IPS-NIHi7 (cell line): ENCODE results near the gene DDIT4.
"Not testable (repeated sequence)": the region's sequence is repeated elsewhere in the genome, so short reads cannot be mapped to it uniquely, and the experiment has no call there.

Source experiments
- DNase-seq: peaks from one replicate; pipeline ENCODE4 v3.0.0; 2012; ENCODE audit warnings: mixed read lengths; ENCODE audit errors: extremely low spot score

DDIT4 gene

GRCh38 chr10:72249176-72249862, 24.4 kb upstream of the DDIT4 start:
- not testable (repeated sequence) for DNase-seq

GRCh38 chr10:72250666-72251065, 23.1 kb upstream of the DDIT4 start:
- DNase-seq: no peak

- DNase-seq: no peak
These were observed 22.1 kb upstream of the DDIT4 start for GRCh38 chr10:72251635-72252034.

- no peak for DNase-seq
These were observed 20.8 kb upstream of the DDIT4 start for GRCh38 chr10:72252972-72253371.

GRCh38 chr10:72253578-72253977, 20.1 kb upstream of the DDIT4 start:
- DNase-seq: no peak

GRCh38 chr10:72254813-72255568, 18.7 kb upstream of the DDIT4 start:
- peak; percentile 89 for DNase-seq

GRCh38 chr10:72255977-72256729, 17.6 kb upstream of the DDIT4 start:
- no peak for DNase-seq

GRCh38 chr10:72257051-72257892, 16.5 kb upstream of the DDIT4 start:
- no peak for DNase-seq

- DNase-seq: no peak
These were observed 15.1 kb upstream of the DDIT4 start for GRCh38 chr10:72258617-72259016.

GRCh38 chr10:72259491-72260238, 14.1 kb upstream of the DDIT4 start:
- no peak for DNase-seq

GRCh38 chr10:72260239-72260975, 13.3 kb upstream of the DDIT4 start:
- DNase-seq: peak; percentile 93

GRCh38 chr10:72260976-72261783, 12.5 kb upstream of the DDIT4 start:
- DNase-seq: no peak

GRCh38 chr10:72261784-72262404, 11.8 kb upstream of the DDIT4 start:
- no peak for DNase-seq

- DNase-seq: no peak
These were observed 10.0 kb upstream of the DDIT4 start for GRCh38 chr10:72263613-72264241.

GRCh38 chr10:72264536-72264935, 9.2 kb upstream of the DDIT4 start:
- DNase-seq: no peak

- DNase-seq: no peak
These were observed 8.2 kb upstream of the DDIT4 start for GRCh38 chr10:72265508-72265907.

GRCh38 chr10:72265990-72266865, 7.5 kb upstream of the DDIT4 start:
- DNase-seq: no peak
